ENCODE data around the gene ETDB.
"Not testable (repeated sequence)": the region's sequence is repeated elsewhere in the genome, so short reads cannot be mapped to it uniquely, and the experiment has no call there.

The ETDB gene

DNA sequence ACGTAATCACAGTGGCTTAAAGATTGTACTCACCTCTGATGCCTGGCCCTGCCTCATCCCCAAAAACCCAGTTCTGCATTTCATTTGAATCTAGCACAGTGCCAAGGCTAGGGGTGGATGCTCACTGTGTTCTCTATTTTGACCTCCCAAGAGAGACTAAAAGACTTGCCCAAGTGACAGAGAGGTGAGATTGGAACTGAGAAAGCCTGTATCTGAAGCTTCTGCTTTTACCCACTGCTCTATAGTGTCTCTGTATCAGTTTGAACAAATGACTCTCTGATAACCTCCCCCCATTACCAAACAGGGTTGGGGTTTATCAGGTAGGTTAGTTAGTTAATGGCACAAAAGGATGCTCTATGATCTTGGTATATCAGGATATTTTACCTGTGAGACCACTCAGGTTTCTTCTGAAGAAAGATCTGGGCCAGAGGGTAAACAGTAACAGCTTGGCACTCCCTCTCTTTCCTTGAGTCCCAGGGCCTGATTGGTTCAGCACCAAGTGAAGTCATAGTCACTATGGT lies at the start of gene ETDB:
ETDB (minus strand) TSS at position 471 of the 521 bp plus-strand sequence. CDS start 1,265 bp downstream, outside the sequence.
- not testable (repeated sequence) for DNase-seq

DNA sequence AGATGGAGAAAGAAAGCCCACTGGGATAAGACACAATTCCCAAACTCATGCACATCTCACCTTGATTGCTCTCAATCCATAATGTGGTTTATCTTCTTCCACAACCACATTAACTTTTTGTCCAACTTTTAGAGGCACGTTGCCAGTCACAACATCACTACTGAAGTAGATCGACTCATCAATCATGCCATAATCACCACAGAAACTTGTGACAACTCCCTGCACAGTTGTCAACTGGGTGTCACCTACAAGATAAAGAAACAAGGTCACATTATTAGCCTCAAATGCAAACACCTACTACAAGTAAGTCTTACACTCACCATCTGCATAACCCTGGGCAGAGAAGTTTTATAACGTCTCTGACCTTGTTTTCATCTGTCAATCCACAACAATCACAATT lies 49.2 kb upstream of the ETDB start:
- DNase-seq, result not testable (repeated sequence)

DNA sequence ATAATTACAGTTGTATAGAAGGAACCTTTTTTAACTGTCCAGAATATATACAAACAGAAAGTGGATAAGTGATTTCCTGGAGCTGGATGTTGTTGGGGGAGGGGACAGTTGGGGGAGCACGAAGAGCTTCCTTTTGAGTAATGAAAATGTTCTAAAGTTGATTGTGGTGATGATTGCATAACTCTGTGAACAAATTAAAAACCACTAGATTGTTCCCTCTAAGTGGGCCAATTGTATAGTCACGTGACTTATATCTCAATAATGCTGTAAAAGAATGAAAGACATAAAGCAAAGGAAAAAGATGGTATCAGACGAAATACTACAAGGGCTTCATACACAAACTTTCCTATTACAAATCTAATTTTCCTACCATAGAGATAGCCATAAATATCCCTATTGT lies 48.2 kb upstream of the ETDB start:
- DNase-seq, result no peak

DNA sequence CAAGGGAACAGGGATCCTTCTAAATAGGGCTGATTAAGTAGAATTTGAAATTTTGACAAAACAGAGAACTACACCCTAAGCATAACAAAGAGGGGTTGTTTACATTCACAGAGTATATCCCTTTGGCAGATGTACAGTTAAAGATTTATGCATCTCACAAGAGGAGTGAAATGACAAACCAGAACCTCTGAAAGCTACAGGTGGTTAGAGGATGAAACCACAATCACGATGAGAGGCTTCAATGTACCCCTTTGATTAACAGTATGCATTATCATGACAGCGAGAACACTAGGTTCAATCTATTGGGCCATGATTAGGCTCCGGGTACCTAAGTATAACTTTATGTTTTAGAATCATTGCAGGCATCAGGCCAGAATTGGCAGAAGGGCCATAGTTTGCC lies 34.4 kb upstream of the ETDB start:
- not testable (repeated sequence) for DNase-seq

DNA sequence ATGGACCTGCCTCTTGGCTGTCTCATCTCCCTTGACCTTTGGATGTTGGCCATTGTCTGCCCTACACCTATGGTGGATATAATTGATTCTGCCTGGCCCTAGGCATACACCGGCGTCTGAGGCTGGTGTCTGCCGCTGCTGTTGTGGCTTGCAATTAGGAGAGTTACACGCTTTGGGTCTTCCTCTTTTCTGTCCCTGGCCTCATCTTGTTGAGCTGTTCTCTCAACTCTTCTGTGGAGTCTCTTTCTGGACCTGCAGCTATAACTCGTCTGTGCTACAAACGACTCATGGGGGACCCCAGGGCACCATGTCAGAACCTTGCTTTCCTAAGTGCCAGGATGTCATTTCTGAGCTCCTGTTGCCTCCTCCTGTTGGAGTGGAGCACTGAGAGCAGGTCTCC lies 5.8 kb upstream of the ETDB start:
- DNase-seq, result not testable (repeated sequence)

DNA sequence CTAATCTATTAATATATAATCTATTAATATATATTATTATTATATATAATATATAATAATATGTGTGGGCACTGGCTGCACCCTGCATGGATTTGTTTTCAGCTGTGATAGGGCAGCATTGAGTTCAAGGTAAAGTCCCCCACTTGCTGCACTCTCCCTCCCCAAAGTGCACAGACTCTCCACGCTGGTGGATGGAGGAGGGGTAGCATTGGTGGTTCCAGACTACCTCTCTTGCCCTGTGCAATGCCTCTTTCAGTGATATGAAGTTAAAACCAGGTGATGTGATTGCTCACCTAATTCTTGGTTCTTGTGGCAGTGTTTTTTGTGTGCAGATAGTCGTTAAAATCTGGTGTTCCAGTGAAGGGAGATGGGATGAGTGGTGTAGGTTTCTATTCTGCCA lies 4.3 kb downstream of the ETDB start:
- DNase-seq, result not testable (repeated sequence)

DNA sequence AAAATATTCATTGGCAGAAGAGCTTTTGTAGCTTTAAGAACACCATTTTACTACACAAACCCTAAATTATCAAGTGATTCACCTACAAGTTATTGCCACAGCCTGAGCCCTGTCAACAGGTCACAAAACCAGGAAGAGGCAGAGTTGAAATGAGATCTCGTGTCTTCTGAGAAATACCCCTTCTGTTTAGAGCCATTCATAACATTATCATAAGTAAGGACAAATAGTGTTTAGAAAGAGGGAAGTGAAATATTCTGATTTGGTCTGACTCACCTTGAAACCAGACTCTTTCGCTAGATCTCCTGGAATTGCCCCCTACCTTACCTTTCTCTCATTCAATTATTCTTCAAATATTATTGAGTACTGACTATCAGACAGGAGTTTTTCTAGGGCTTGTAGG lies 5.9 kb downstream of the ETDB start:
- no peak for DNase-seq

DNA sequence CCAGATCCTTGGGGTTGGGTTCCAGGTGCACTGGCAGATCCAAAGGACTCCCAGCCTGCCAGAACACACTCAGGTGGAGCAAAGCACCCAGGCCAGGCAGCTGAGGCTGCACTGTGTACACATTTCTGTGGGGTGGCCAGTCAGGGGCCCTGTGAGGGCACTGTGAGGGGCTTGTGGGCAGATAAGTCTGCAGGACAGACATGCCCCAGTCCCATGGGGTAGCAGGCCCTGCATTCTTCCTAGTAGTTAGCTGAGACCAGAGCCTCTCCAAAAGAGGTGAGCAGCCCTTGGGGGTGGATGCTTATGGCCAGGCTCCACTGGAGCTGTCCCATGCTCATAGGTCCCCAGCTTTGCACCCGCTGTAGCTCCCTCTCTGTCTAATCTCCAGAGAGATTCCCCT lies 7.6 kb downstream of the ETDB start:
- DNase-seq, result no peak

DNA sequence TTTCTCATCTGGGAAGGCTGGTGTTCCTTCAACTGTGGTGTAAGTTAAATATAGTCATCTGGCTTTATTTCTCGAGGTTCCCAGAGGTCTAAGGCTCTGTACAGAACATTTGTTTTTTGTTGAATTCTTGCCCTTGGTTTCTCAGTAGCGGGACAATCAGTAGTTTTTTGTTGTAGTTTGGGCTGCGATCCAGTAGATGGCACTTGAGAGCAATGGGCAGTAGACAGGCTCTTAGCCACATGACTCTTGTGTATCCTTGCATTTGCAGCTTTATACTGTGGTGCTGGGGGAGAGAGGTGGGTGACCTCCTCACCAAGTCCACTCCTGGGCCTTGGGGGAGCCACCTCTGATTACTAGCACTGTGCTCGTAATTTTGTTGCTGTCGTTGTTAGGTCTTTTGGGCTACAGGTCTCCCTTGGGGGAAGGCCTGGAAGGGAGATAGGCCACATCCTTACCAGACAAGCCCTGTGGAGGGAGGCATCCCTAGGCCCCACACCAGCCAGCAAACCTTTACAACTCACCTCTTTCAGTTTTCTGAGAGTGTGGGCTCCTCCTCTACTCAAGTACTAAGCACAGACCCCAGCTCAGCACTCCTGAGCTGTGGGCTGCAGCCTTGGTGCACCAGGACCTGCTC lies 8.1 kb downstream of the ETDB start:
- DNase-seq, result no peak

DNA sequence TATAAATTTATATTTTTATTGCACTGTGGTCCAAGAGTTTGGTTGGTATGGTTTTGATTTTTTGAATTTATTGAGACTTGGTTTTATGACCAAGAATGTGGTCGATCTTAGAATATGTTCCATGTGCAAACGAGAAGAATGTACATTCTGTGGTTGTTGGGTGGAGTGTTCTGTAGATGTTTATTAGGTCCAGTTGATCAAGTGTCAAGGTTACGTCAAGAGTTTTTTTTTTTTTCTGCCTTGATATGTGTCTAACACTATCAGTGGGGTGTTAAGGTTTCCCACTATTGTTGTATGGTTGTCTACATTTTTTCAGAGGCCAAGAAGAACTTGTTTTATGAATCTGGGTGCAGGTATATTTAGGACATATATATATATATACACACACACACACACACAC lies 10.8 kb downstream of the ETDB start:
- no peak for DNase-seq

DNA sequence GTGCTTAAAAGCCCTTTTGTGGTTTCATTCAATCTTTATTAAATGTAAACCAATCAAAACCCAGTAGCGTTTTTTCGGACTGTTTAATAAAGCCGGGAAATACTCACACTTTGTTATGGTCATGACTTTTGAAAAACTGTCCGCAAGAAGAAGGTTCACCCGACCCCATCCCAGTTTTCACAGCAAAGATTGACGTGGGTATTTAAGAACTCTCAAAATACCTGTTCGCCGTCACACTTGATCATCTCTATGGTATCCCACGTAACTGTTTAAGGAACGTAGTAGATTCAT lies 20.9 kb downstream of the ETDB start:
- no peak for DNase-seq

DNA sequence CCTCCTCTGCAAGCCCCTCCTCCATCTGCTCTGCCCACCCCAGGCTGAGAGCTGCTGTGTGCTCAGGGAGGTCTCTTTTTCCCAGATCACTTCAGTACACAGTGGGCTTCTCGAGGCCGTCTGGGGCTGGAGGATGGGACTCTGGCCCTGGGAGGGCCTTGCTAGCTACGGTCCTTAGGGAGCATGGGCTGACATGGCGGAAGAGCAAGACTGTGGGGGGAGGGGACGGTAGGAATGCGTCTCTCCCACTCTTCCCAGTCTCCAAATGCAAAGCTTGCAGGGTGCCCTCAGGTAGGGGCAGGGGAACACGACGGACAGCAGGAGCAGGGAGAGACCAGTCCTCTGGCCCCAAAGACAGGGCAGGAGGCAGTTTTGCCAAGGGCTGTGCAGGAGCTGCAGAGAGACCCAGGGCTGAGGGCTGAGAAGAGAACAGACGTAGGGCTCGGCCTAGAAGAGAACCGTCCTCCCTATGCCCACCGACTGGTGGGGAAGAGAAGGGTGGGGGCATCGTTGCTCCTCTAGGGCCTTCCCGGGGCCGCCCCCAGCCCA lies 23.1 kb downstream of the ETDB start:
- not testable (repeated sequence) for DNase-seq

DNA sequence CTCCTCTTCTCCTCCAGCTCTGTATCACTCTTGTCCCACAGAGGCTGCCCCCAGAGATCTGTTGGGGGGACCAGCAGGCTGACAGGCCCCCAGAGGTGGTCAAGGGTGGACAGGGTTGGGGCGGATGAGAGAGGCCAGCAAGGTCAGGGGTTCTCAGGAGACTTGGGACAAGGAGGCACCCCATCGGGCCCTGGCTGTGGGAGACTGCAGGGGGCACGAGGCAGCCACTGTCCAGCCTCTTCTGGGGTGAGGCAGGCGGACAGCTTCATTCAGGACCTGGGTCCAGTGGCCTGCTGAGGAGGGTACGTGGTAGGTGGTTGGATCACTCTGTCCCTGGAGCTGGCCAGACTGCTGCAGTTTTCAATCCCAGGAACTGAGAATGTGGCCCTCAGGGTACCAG lies 24.6 kb downstream of the ETDB start:
- DNase-seq, result no peak

DNA sequence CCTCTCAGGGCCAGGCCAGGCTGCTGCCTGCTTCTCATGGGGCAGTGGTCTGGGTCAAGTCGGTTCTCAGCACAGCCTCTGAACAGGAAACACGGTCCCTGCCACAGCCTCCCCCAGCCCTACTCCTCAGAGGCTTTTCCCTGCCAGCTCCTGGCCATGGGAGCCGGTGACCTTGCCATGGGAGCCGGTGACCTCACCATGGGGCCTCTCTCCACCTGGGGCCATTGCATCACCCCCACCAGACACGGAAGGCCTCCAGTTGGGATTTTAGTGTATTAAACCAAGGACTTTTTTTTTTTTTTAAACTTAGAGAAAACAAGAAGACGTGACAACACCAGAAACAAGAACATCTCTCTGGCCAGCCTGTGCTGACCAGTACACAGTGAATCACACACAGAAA lies 25.6 kb downstream of the ETDB start:
- no peak for DNase-seq

DNA sequence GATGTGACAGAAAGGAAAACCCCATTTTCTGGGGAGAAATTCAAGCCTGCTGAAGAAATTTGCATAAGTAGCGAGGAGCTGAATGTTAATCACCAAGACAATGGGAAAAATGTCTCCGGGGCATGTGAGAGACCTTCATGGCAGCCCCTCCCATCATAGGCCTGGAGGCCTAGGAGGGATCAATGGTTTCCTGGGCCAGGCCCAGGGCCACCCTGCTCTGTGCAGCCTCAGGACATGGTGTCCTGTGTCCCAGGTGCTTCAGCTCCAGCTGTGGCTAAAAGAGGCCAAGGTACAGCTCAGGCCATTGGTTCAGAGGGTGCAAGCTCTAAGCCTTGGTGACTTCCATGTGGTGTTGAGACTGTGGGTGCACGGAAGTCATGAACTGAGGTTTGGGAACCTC lies 31.2 kb downstream of the ETDB start:
- no peak for DNase-seq

DNA sequence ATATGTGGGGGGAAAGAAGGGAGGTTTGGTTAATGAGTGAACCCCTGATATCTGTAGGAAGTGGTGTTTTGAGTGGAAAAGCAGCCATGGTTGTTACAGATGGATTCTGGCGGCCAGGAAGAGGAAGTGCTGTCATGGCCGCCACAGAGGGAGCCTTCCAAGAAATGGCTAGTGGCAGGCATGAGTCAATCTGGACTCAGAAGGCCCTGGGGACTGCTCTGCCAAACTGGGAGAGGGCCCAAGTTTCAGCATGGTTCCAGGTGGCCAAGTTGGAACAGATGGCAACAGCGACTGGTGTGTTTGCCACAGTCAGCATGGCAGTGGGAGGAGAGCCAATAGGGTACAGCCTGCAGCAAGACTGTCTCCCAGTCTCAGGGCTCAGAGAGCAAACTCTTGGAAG lies 32.5 kb downstream of the ETDB start:
- DNase-seq, result no peak

DNA sequence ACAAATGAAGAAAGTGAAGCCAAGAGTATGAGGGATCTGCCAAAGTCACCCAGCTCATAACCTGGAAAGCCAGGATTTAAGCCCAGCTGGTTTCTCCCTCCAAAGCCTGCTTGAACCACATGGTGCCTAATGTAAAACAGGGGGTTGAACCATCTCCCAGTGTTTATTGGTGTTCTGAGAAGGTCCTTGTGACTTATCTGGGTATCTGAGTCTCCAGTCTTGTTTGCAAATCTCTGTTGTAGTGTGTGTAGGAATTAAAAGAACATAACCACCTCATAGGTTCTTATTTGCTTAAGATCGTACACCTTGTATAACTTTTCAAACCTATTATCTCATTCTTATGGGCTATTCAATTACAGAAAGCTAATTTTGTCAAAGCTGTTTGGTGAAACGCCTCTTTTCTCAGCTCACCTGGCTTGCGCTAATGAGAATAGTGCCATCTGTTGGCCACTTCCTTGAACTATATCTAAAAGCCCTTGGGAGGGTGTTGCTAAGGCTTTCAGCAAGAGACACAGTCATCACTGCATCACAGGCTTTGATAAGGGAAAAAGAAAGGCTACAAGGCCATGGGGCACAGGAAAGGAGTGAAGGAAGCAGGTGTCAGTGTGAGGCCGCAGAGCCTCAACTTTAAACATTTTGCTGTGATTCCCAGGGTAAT lies 34.0 kb downstream of the ETDB start:
- peak; percentile 24 for DNase-seq

DNA sequence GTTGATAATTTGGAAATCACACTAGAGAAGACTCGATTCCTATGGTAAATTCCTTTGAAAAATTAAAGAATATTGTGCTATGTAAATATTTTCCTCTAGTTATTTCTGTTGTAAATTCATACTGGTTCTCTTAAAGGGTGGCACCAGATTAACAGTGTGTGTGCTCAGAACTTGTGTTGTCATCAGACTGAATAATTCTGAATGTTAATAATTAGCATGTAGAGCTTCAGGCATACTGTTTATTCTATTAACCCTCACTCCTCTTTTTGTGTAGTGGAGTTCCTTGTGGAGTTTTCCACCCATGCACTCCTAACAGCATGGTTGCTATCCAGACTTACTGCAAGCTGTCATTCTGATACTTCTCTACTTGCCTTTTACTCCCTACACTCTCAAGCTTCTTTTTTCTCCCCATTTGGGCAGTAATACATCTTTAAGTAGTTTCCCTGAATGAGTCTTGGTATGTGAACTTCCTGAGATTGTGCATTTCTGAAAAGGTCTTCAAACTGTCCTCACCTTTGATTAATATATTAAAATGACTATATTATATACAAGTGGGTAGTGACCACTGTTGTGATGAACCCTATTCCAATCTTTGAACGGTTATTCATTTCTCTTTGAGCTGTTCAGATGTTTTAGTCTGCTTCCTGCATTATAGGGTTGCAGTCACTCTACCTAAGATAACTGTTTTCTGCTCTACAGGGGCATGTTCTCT lies 38.5 kb downstream of the ETDB start:
- DNase-seq, result no peak

Measured in DMS79 (cell line).